ENCODE measurements around the gene ACO1. TPM values are rescaled to one million over a fixed set of nuclear protein-coding genes. Genes with fewer than 3 reads are reported as not detected.

ACO1 gene
- total RNA-seq, 1 experiment from 2014 or later: 36.2 TPM

- no peak for TF ChIP-seq POLR2AphosphoS5 (IDR thresholded peaks at IDR 0.05; ENCODE audit: low read depth, low read length)
Observed at GRCh38 chr9:32502464-32502863, 118.0 kb downstream of the ACO1 start (continued).

- intact Hi-C loops (cut with micrococcal nuclease): no loop called here
- Histone ChIP-seq H3K4me2 (ENCODE audit: low read length) (peak overlapping the region; percentile 54), H3K9ac (ENCODE audit: low read length) (no peak overlapping the region), H3K4me1 (ENCODE audit: control insufficient read depth in 1 of 2, insufficient read depth in 2 of 2, low read length in 2 of 2) (peaks cover 8 to 33% of the 10 kb centered on the region in 2 experiments; a peak in 3 of 4 replicates), H3K4me3 (replicated peaks in 1 of 2; ENCODE audit: low read depth in 1 of 2, low read length in 2 of 2) (peak overlapping the region in 1 of 2 experiments; percentile 22; a peak in 1 of 4 replicates), H3K9me3 (ENCODE audit: control insufficient read depth in 1 of 2, insufficient read depth in 1 of 2, low read depth in 1 of 2, low read length in 2 of 2) (no peaks in the 10 kb centered on the region), H4K20me1 (ENCODE audit: insufficient read depth) (no peaks in the 10 kb centered on the region), H2AFZ (ENCODE audit: low read depth, low read length, poor library complexity, severe bottlenecking) (no peak overlapping the region), H3K9me2 (ENCODE audit: insufficient read depth) (no peaks in the 10 kb centered on the region), H3K27me3 (ENCODE audit: insufficient read depth, low read length) (no peaks in the 10 kb centered on the region), H3K79me2 (ENCODE audit: insufficient read depth, low read length) (no peaks in the 10 kb centered on the region; the same call in 1 of the 2 replicates), H3K27ac (ENCODE audit: low read depth, low read length) (no peak overlapping the region), H3K36me3 (ENCODE audit: control insufficient read depth in 1 of 2, insufficient read depth in 2 of 2, low read length in 2 of 2) (no peaks in the 10 kb centered on the region)
- no TSS peak for BruUV-seq (replicated peaks)
- CTCF ChIA-PET: no interaction called here
- no peak for TF ChIP-seq RAD21 (IDR thresholded peaks at IDR 0.05; ENCODE audit: low read depth)
- TF ChIP-seq REST (IDR thresholded peaks at IDR 0.05; ENCODE audit: low read depth): no peak
- no peak for TF ChIP-seq CEBPB (IDR thresholded peaks at IDR 0.05; ENCODE audit: low read depth)
- no peak for TF ChIP-seq ZFX (IDR thresholded peaks at IDR 0.05)
- no peak for TF ChIP-seq SIN3A (IDR thresholded peaks at IDR 0.05; ENCODE audit: low read depth)
- no peak for TF ChIP-seq YY1 (IDR thresholded peaks at IDR 0.05; ENCODE audit: extremely low read depth, insufficient replicate concordance, low read depth, low read length)
- no peak for TF ChIP-seq ZNF274 (IDR thresholded peaks at IDR 0.05; ENCODE audit: low read depth, low read length)
- TF ChIP-seq SP1 (IDR thresholded peaks at IDR 0.05; ENCODE audit: low read depth): no peak
- TF ChIP-seq POLR2AphosphoS5 (IDR thresholded peaks at IDR 0.05; ENCODE audit: low read depth, low read length): no peak
- TF ChIP-seq CBX3 (IDR thresholded peaks at IDR 0.05; ENCODE audit: low read depth): no peak
- no peak for TF ChIP-seq JUND (IDR thresholded peaks at IDR 0.05)
- POLR2A ChIA-PET: no interaction called here
- RAD21 ChIA-PET (ENCODE audit: low non-redundant PET in 1 of 2, low total read pairs in 2 of 2, uncharacterized antibody in 2 of 2, unreplicated experiment in 2 of 2): no interaction called here
- DNase-seq (ENCODE audit: low read depth, low spot score): no peak
- ATAC-seq: peak; percentile 34; the same call in 1 of the 2 replicates
Observed at GRCh38 chr9:32503008-32503407, 118.6 kb downstream of the ACO1 start.

Other genes starting within 250 kb of the ACO1 start
- 5.5 TPM for gene RIGI, start 141.6 kb downstream of the ACO1 start, total RNA-seq (2021; ENCODE audit: unreplicated experiment)
- gene SMIM27, start 167.7 kb downstream of the ACO1 start, total RNA-seq (2021; ENCODE audit: unreplicated experiment): 8.1 TPM
- gene TOPORS, start 167.9 kb downstream of the ACO1 start, total RNA-seq (2021; ENCODE audit: unreplicated experiment): 12.7 TPM
- gene NDUFB6, start 188.5 kb downstream of the ACO1 start, total RNA-seq (2021; ENCODE audit: unreplicated experiment): 68.9 TPM